ENCODE data around the gene SIGLECL1. TPM values are rescaled to one million over a fixed set of nuclear protein-coding genes. Genes with fewer than 3 reads are reported as not detected.
"Not testable (repeated sequence)": the region's sequence is repeated elsewhere in the genome, so short reads cannot be mapped to it uniquely, and the experiment has no call there.

The SIGLECL1 gene
- total and polyA plus RNA-seq, 2 donors from 2014 or later = not detected

DNA sequence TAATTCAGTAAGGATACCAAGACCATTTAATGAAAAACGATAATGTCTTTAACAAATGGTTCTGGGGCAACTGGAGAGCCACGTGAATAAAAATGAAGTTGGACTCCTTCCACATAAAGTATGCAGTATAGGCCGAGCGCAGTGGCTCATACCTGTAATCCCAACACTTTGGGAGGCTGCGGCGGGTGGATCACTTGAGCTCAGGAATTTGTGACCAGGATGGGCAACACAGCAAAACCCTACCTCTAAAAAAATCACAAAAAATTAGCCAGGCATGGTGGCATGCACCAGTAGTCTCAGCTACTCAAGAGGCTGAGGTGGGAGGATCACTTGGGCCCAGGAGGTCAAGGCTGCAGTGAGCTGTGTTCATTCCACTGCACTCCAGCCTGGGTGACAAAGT lies 46.6 kb upstream of the SIGLECL1 start:
- TF ChIP-seq, protein P1, sequence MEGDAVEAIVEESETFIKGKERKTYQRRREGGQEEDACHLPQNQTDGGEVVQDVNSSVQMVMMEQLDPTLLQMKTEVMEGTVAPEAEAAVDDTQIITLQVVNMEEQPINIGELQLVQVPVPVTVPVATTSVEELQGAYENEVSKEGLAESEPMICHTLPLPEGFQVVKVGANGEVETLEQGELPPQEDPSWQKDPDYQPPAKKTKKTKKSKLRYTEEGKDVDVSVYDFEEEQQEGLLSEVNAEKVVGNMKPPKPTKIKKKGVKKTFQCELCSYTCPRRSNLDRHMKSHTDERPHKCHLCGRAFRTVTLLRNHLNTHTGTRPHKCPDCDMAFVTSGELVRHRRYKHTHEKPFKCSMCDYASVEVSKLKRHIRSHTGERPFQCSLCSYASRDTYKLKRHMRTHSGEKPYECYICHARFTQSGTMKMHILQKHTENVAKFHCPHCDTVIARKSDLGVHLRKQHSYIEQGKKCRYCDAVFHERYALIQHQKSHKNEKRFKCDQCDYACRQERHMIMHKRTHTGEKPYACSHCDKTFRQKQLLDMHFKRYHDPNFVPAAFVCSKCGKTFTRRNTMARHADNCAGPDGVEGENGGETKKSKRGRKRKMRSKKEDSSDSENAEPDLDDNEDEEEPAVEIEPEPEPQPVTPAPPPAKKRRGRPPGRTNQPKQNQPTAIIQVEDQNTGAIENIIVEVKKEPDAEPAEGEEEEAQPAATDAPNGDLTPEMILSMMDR (IDR thresholded peaks at IDR 0.05; ENCODE audit: borderline replicate concordance, extremely low read depth, insufficient read depth) = no peak
- Histone ChIP-seq H3K27ac (ENCODE audit: low read depth in 2 of 2, low read length in 2 of 2) (no peak overlapping the region), H3K4me3 (ENCODE audit: low read length in 3 of 3) (no peak overlapping the region), H3K9ac (ENCODE audit: low read length in 3 of 3) (no peak overlapping the region), H3K36me3 (ENCODE audit: control insufficient read depth in 2 of 3, insufficient read depth in 3 of 3, low read length in 3 of 3) (no peaks in the 10 kb centered on the region), H3K27me3 (ENCODE audit: control insufficient read depth, insufficient read depth, low read length) (no peaks in the 10 kb centered on the region), H3K9me3 (ENCODE audit: control insufficient read depth in 2 of 3, insufficient read depth in 1 of 3, low read length in 3 of 3) (no peaks in the 10 kb centered on the region), H3K4me1 (ENCODE audit: control insufficient read depth in 2 of 3, insufficient read depth in 2 of 3, low read depth in 1 of 3, low read length in 3 of 3) (no peaks in the 10 kb centered on the region)
- DNase-seq = no peak
- intact Hi-C loops (cut with DNase I) = no loop called here
- FAIRE-seq = no peak

DNA sequence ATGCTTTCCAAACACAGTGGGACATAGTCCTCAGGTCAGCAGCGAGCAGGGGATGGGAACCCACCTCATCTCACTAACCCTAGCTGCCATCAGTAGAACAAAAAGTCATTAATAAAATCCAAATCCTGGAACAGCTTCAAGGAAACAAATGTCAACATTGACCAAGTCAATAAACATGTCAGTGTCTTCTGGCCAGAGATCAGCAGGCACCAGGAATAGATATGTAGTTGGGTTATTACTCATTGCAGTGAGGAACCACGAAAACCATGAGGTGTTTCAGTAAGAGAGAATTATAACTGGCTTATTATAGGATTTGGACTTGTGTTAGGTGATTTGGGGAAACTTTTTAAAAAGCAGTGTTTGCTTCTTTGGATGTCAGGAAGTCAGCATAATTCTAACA lies 43.1 kb upstream of the SIGLECL1 start:
- intact Hi-C loops (cut with DNase I) = no loop called here
- no peaks in the 10 kb centered on the region for H3K4me1 ChIP-seq (ENCODE audit: control insufficient read depth in 2 of 3, insufficient read depth in 2 of 3, low read depth in 1 of 3, low read length in 3 of 3)
- DNase-seq = no peak
- H3K27ac ChIP-seq (ENCODE audit: low read depth in 2 of 2, low read length in 2 of 2) = no peak overlapping the region
- no peaks in the 10 kb centered on the region for H3K9me3 ChIP-seq (ENCODE audit: control insufficient read depth in 2 of 3, insufficient read depth in 1 of 3, low read length in 3 of 3)
- H3K4me3 ChIP-seq (ENCODE audit: low read length in 3 of 3) = no peak overlapping the region
- TF ChIP-seq, protein P1 (IDR thresholded peaks at IDR 0.05; ENCODE audit: borderline replicate concordance, extremely low read depth, insufficient read depth) = no peak
- H3K36me3 ChIP-seq (ENCODE audit: control insufficient read depth in 2 of 3, insufficient read depth in 3 of 3, low read length in 3 of 3) = no peaks in the 10 kb centered on the region
- H3K27me3 ChIP-seq (ENCODE audit: control insufficient read depth, insufficient read depth, low read length) = no peaks in the 10 kb centered on the region
- H3K9ac ChIP-seq (ENCODE audit: low read length in 3 of 3) = no peak overlapping the region
- FAIRE-seq = no peak

DNA sequence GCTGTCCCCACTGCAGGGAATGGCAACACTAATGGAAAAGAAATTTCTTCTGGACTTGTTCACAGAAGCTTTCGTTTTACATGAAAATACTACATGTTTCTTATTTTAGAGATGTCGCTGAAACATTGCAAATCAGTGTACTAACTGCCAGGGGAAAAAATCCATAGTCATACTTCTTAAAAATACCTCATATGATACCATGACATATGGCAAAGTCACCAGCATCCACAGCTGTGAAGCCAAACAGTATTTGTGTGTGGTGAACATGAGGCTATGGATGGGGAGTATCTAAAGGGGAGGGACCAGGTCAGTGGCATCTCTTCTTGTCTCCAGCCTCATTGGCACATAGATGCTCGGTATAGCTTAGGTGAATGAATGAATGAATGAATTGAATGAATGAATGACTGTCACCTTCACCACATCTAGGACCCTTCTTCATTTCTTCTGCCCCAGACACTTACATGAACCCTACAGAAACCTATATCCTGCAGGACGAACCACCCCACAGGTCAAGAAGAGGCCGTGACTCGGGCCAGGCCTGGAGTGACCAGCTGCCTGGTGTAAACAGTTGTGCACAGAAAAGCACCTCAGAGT lies 40.6 kb upstream of the SIGLECL1 start:
- Histone ChIP-seq H3K27ac (ENCODE audit: low read depth in 2 of 2, low read length in 2 of 2) (no peak overlapping the region), H3K9ac (ENCODE audit: low read length in 3 of 3) (no peak overlapping the region), H3K27me3 (ENCODE audit: control insufficient read depth, insufficient read depth, low read length) (no peaks in the 10 kb centered on the region), H3K4me3 (ENCODE audit: low read length in 3 of 3) (no peak overlapping the region), H3K9me3 (ENCODE audit: control insufficient read depth in 2 of 3, insufficient read depth in 1 of 3, low read length in 3 of 3) (peaks cover 0 to 4% (median 0%) of the 10 kb centered on the region in 3 donors), H3K4me1 (ENCODE audit: control insufficient read depth in 2 of 3, insufficient read depth in 2 of 3, low read depth in 1 of 3, low read length in 3 of 3) (no peaks in the 10 kb centered on the region), H3K36me3 (ENCODE audit: control insufficient read depth in 2 of 3, insufficient read depth in 3 of 3, low read length in 3 of 3) (no peaks in the 10 kb centered on the region)
- TF ChIP-seq, protein P1 (IDR thresholded peaks at IDR 0.05; ENCODE audit: borderline replicate concordance, extremely low read depth, insufficient read depth) = no peak
- FAIRE-seq (no peak), DNase-seq (no peak)
- intact Hi-C loops (cut with DNase I) = no loop called here

DNA sequence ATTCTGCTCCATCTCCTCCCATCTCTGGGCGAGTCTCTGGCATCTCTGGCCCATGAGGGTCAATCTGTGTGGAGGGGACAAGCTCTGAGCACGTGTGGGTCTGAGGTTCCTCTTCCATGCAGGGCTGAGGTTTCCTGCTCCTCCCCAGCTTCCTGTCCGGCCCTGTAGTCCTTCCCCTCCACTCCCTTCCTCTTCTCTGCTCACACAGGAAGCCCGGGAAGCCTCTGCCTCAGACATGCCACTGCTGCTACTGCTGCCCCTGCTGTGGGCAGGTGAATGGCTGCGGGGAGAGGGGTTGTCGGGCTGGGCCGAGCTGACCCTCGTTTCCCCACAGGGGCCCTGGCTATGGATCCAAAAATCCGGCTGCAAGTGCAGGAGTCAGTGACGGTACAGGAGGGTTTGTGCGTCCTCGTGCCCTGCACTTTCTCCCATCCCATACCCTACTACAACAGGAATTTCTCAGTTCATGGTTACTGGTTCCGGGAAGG lies 40.0 kb upstream of the SIGLECL1 start:
- intact Hi-C loops (cut with DNase I); H3K9me3 ChIP-seq (ENCODE audit: control insufficient read depth in 2 of 3, insufficient read depth in 1 of 3, low read length in 3 of 3); FAIRE-seq; H3K4me3 ChIP-seq (ENCODE audit: low read length in 3 of 3); H3K27me3 ChIP-seq (ENCODE audit: control insufficient read depth, insufficient read depth, low read length); H3K36me3 ChIP-seq (ENCODE audit: control insufficient read depth in 2 of 3, insufficient read depth in 3 of 3, low read length in 3 of 3); H3K4me1 ChIP-seq (ENCODE audit: control insufficient read depth in 2 of 3, insufficient read depth in 2 of 3, low read depth in 1 of 3, low read length in 3 of 3); H3K9ac ChIP-seq (ENCODE audit: low read length in 3 of 3); DNase-seq; H3K27ac ChIP-seq (ENCODE audit: low read depth in 2 of 2, low read length in 2 of 2): not testable (repeated sequence)
